WI38 (cell line): ENCODE data around the gene ANP32B.
A peak's percentile ranks its signal among the peaks of the same experiment; 100 is the strongest.
"Not testable (repeated sequence)": the region's sequence is repeated elsewhere in the genome, so short reads cannot be mapped to it uniquely, and the experiment has no call there.

Experiments used
- H3K4me3 ChIP-seq: 2 replicates; pipeline ENCODE4 v1.5.1; 2011; ENCODE audit warnings: low read depth, mild to moderate bottlenecking, control low read depth, low read length
- TF ChIP-seq, protein P1 (sequence below): IDR thresholded peaks from 2 replicates; pipeline ENCODE4 v1.5.1; 2012; ENCODE audit warnings: low read depth, mild to moderate bottlenecking, control low read depth, low read length

The ANP32B gene

DNA sequence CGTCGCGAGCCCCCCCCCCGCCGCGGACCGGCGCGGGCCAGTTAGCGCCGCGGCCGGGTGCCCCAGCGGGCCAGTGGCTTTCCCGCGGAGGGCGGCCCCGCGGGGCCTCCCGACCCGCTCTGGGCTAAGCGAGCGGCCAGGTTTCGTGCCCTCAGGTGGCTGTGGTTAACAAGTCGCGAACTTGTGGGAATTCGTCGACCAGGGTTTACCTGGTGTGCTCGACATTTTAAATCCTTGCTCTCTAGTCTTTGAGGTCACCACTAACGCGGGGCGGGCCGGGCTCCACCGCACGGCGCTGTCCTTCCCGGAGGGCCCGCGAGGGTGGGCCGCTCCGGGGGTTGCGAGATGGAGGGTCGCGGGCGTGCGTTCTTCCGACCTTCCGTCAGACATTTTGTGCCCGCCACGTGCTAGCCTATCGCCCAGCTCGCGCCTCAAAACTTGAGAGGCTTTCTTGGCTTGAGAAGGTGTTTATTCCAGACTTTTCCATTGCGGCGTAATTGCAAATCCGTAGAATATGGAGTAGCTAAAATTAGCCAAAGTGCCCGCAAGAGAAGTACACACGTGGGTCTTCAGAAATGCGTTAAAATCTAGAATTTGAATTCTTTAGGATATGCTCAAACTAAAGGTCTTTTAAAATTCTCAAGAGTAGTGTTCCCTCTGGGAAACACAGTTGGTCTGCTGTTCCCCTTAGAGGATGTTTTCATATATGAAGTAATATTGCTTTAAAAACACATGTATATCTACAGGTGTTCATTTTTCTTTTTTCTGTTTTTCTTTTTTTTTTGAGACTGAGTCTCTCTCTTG, 2.1 kb downstream of the ANP32B start:
- TF ChIP-seq, protein P1, sequence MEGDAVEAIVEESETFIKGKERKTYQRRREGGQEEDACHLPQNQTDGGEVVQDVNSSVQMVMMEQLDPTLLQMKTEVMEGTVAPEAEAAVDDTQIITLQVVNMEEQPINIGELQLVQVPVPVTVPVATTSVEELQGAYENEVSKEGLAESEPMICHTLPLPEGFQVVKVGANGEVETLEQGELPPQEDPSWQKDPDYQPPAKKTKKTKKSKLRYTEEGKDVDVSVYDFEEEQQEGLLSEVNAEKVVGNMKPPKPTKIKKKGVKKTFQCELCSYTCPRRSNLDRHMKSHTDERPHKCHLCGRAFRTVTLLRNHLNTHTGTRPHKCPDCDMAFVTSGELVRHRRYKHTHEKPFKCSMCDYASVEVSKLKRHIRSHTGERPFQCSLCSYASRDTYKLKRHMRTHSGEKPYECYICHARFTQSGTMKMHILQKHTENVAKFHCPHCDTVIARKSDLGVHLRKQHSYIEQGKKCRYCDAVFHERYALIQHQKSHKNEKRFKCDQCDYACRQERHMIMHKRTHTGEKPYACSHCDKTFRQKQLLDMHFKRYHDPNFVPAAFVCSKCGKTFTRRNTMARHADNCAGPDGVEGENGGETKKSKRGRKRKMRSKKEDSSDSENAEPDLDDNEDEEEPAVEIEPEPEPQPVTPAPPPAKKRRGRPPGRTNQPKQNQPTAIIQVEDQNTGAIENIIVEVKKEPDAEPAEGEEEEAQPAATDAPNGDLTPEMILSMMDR: no peak
- H3K4me3 ChIP-seq: peak overlapping the region; percentile 87

DNA sequence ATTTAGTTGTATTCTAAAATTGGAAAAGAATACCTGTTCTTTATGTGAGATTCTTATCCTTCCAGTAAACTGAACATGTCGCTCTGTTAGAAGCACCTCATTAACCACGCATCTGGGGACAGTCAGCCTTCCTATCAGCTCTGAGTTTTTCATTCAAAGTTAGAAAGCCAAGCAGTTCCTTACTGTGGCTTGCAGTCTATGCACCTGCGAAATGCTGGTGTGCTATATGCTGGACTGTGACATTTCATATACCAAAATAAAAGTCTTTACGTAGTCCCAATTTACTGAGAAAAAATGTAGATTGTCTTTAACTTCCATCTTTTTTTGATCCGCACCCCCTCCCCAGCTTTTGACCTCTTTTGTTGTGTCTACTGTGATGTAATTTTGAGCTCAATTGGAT, 4.3 kb downstream of the ANP32B start:
- no peak overlapping the region for H3K4me3 ChIP-seq
- TF ChIP-seq, protein P1: no peak

GRCh38 chr9:97990259-97990658, 7.1 kb downstream of the ANP32B start:
- H3K4me3 ChIP-seq: no peak overlapping the region
- TF ChIP-seq, protein P1: peak; percentile 28; the same call in 1 of the 2 replicates

GRCh38 chr9:97991818-97992217, 8.7 kb downstream of the ANP32B start:
- no peak overlapping the region for H3K4me3 ChIP-seq
- TF ChIP-seq, protein P1: no peak

- H3K4me3 ChIP-seq: no peak overlapping the region
- TF ChIP-seq, protein P1: no peak
Observed at GRCh38 chr9:97992219-97992618, 9.1 kb downstream of the ANP32B start.

GRCh38 chr9:97993000-97993399, 9.9 kb downstream of the ANP32B start:
- no peak overlapping the region for H3K4me3 ChIP-seq
- TF ChIP-seq, protein P1: no peak

DNA sequence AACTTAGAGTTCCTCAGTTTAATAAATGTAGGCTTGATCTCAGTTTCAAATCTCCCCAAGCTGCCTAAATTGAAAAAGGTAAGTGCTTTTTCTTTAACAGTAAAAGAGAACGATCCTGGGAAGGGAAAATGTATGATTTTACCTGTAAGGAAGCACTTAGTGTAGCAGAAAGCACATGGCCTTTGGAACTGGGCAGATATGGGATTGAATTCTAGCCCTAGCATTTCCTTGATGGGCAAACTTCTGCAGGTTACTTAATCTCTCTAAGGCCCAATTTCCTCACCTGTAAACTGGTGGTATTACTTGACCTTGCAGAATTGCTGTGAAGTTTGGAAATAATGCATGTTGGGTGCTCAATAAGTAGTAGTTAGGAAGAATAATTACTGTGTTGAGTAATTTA, 11.6 kb downstream of the ANP32B start:
- TF ChIP-seq, protein P1: no peak
- H3K4me3 ChIP-seq: no peak overlapping the region

DNA sequence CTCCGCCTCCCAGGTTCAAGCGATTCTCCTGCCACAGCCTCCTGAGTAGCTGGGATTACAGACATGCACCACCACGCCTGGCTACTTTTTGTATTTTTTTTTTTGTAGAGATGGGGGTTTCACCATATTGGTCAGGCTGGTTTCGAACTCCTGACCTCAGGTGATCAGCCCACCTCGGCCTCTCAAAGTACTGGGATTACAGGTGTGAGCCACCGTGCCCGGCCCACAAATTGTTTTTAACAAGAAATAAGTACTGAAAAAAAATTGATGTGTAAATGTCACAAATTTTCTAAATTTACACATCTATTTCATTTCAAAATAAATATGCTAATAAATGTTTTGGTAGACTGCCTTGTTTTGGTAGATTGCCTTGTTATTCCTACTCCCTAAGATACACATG, 13.5 kb downstream of the ANP32B start:
- not testable (repeated sequence) for H3K4me3 ChIP-seq
